ENCODE results near the gene MYO18A.

DNA sequence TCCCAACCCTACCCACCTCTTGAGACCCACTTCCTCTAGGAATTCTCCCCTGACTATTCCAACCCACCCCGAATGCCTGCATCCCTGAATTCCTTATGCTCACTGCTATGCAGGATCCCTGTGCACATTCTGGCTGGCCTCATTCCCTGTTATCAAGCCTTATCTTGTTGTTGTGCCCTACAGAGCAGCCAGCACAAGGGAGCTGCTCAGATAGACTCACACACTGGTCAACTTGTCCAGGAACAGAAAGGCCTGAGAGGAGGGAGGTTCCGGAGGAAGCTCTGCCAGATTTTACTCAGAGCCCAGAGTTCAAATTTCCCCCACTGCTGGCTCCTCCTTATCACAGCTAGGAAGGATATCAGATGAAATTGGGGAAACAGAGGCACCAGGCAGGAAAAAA is 24.8 kb upstream of the MYO18A start:
- TF ChIP-seq NFYB (IDR thresholded peaks at IDR 0.05; ENCODE audit: insufficient read depth, low read depth, low read length) (no peak), POLR2AphosphoS5 (IDR thresholded peaks at IDR 0.05; ENCODE audit: low read length) (no peak), RFX5 (IDR thresholded peaks at IDR 0.05; ENCODE audit: low read depth, low read length) (no peak), EZH2 (IDR thresholded peaks at IDR 0.05; ENCODE audit: borderline replicate concordance, control insufficient read depth, low read depth, low read length) (no peak)

All from GM12878 (cell line).